ENCODE results near the gene STRN.
"Not testable (repeated sequence)": the region's sequence is repeated elsewhere in the genome, so short reads cannot be mapped to it uniquely, and the experiment has no call there.

The STRN gene, protein sequence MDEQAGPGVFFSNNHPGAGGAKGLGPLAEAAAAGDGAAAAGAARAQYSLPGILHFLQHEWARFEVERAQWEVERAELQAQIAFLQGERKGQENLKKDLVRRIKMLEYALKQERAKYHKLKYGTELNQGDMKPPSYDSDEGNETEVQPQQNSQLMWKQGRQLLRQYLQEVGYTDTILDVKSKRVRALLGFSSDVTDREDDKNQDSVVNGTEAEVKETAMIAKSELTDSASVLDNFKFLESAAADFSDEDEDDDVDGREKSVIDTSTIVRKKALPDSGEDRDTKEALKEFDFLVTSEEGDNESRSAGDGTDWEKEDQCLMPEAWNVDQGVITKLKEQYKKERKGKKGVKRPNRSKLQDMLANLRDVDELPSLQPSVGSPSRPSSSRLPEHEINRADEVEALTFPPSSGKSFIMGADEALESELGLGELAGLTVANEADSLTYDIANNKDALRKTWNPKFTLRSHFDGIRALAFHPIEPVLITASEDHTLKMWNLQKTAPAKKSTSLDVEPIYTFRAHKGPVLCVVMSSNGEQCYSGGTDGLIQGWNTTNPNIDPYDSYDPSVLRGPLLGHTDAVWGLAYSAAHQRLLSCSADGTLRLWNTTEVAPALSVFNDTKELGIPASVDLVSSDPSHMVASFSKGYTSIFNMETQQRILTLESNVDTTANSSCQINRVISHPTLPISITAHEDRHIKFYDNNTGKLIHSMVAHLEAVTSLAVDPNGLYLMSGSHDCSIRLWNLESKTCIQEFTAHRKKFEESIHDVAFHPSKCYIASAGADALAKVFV

DNA sequence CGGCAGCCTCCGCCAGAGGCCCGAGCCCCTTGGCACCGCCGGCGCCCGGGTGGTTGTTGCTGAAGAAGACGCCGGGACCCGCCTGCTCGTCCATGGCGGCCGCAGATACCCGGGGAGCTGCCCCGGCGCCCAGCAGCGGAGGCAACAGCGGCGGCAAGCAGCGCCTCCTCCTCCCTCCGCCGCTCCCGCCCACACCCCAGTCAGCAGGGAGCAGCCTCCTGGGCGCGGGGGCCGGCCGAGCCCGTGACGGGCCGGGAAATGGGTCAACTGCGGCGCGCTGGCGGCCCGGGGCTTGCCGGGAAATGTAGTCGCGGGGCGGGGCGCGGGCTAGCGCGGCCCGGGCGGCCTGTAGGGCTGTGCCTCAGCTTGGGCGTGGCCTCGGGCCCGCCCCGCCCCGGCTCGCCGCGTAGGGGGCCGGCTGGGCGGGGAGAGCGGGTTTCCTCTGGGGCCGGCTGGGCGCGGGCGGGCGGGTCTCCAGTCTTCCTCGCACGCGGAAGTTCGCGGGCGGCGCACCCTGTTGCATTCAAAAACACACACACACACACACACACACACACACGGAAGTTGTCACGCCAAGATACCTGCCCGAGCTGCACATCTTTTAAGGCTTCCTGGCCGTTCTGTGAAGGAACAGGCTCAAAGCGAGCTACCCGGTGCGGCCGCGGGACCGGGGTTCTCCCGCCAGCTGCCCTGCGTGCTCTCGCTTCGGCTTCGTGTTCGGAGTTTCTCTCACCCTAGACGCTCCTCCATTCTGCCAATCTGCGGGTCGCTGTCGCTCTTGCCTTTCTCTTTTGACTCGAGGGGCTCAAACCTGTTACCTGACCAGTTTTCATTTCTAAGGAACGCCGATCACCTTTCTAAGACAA is at the start of gene STRN:
STRN (minus strand) TSS at position 167 of the 866 bp plus-strand sequence; CDS start at position 94, 73 bp downstream.
- Mint-ChIP-seq H3K27me3 (no peaks in the 10 kb centered on the region), H3K4me3 (peak within 1 kb of the TSS; percentile 95 to 96), H3K9me3 (no peaks in the 10 kb centered on the region), H3K4me1 (peaks cover 57% of the 10 kb centered on the region), H3K27ac (peak within 1 kb of the TSS; percentile 97 to 100)
- ATAC-seq (peak; percentile 96), DNase-seq (peak; percentile 98 to 99)

DNA sequence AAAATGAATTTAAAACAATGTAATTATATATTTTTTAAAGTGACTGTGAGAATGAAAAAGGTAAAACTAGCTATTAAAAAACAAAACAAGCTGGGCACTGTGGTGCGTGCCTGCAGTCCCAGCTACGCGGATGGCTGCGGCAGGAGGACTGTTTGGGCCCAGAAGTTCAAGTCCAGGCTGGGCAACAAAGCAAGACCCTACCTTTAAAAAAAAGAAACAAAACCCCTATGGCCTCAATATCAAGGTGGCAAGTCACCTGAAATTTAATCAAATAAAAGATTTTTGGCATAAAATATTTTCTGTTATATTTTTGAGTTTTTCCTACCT is 46.9 kb upstream of the STRN start:
- H3K27me3 Mint-ChIP-seq: no peaks in the 10 kb centered on the region
- no peak overlapping the region for H3K4me3 Mint-ChIP-seq
- no peak overlapping the region for H3K27ac Mint-ChIP-seq
- no peaks in the 10 kb centered on the region for H3K9me3 Mint-ChIP-seq
- ATAC-seq (no peak), DNase-seq (no peak)
- H3K4me1 Mint-ChIP-seq: peaks cover 16% of the 10 kb centered on the region

DNA sequence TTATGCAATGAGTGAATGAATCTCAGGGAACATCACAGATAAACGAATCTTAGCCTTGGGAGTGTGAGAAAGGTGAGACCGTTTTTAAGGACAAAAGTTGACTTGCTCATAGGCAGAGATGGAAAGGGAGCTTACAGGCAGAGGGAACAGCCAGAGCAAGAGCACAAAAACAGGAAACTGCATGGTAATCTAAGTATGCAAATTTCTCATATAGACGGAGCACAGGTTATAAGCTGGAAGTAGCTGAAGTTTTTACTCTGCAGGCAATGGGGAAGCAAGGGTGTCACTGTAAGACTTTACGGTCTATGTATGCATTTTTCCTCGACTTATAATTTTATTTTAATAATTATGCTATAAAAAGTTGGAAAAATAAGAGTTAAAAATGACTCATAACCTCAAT is 44.8 kb upstream of the STRN start:
- DNase-seq (no peak), ATAC-seq (no peak)
- Mint-ChIP-seq H3K9me3 (no peaks in the 10 kb centered on the region), H3K4me3 (no peak overlapping the region), H3K4me1 (peaks cover 16% of the 10 kb centered on the region), H3K27ac (no peak overlapping the region), H3K27me3 (no peaks in the 10 kb centered on the region)

DNA sequence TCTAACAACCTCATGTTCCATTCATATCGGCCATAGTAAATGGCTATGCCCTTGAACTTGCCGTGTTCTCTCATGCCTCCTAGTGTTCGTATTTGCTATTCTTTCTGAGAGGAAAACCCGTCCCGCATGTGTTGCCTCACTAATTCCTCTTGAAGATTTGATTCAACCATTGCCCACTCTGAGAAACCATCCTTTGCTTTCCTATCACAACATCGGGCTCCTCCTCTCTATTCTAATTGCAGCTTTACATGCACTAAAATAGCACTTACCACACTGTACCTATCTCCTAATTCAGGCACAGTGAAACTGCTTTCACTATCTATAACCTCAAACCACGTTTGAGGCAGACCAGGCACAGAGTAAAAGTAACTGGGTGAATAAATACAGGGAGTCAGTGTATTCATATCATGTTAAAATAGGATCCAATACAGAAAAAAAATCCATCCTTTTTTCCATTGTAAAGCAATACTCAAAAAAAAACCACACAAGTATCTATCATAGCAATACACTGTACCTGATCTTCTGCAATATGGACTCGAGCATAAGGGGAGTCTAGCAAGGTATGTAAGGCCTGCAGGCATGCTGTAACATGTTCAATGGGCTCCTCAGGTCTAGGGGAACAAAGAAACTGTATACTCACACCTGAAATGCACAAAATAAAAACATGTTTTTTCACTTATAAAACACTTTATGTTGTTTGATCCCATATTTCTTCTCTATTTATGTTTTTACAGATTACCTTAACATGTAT is 39.0 kb upstream of the STRN start:
- H3K4me3 Mint-ChIP-seq: peak overlapping the region; percentile 32 to 54
- peak overlapping the region in 1 of 2 donors; percentile 70 for H3K27ac Mint-ChIP-seq
- peak; percentile 14 to 20 for DNase-seq
- H3K27me3 Mint-ChIP-seq: no peaks in the 10 kb centered on the region
- peak; percentile 98 for ATAC-seq
- H3K4me1 Mint-ChIP-seq: peaks cover 11% of the 10 kb centered on the region
- no peaks in the 10 kb centered on the region for H3K9me3 Mint-ChIP-seq

DNA sequence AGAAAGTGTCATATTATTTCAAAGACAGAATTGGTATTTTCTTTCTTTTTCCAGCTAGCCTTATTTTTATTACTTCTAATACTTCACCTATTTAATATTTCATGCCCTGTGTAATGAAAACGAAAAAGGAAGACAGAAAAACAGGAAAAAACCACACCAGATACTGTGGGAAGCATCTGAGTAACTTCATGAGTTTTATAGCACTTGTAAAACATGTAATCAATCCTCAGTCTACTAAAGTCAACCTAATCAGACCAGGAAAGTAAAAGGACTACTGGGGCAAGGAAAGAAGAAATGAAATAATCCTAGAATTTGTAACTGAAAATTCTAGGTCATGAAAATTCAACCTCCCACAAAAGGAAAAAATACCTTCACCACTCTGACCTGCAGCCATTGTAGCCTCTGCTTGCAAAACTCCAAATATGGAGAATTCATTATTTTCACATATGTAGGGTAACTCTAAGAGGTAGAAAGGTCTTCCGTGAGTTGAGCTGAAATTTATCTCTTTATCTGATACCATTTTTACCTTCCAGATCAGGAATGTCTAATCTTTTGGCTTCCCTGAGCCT is 34.7 kb upstream of the STRN start:
- no peaks in the 10 kb centered on the region for H3K9me3 Mint-ChIP-seq
- no peak overlapping the region for H3K27ac Mint-ChIP-seq
- H3K4me1 Mint-ChIP-seq: peaks cover 11% of the 10 kb centered on the region
- H3K4me3 Mint-ChIP-seq: no peak overlapping the region
- no peaks in the 10 kb centered on the region for H3K27me3 Mint-ChIP-seq
- ATAC-seq (no peak), DNase-seq (no peak)

DNA sequence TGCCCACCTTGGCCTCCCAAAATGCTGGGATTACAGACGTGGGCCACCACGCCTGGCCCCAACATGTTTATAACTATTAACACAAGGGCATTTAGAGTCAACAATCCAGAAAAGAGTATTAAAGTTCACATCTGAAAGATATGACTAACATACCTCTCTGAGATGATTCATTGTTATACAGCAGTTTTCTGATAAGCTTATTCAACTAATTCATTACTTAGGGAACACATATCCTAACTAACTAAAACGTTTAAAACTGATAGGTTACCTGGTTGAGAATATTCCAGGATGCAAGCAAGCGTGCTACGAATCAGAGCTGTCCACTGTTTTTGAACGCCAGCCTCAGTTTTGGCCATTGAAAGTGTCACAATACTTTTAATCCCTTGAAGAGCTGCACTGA is 34.0 kb upstream of the STRN start:
- Mint-ChIP-seq H3K27ac (no peak overlapping the region), H3K9me3 (no peaks in the 10 kb centered on the region), H3K4me1 (peaks cover 8% of the 10 kb centered on the region), H3K27me3 (no peaks in the 10 kb centered on the region), H3K4me3 (no peak overlapping the region)
- DNase-seq (no peak), ATAC-seq (no peak)

DNA sequence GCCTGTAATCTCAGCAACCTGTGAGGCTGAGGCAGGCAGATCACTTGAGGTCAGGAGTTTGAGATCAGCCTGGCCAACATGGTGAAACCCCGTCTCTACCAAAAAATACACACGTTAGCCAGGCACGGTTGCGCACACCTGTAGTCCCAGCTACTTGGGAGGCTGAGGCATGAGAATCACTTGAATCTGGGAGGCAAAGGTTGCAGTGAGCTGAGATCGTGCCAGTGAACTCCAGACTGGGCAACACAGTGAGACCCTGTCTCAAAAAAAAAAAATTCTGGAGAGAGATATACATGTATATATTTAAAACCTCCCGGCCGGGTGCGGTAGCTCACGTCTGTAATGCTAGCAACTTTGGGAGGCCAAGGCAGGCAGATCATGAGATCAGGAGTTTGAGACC is 33.1 kb upstream of the STRN start:
- not testable (repeated sequence) for H3K9me3 Mint-ChIP-seq, DNase-seq, H3K4me3 Mint-ChIP-seq, H3K27me3 Mint-ChIP-seq, H3K4me1 Mint-ChIP-seq, ATAC-seq
- peak overlapping the region in 1 of 2 donors; percentile 64 for H3K27ac Mint-ChIP-seq

DNA sequence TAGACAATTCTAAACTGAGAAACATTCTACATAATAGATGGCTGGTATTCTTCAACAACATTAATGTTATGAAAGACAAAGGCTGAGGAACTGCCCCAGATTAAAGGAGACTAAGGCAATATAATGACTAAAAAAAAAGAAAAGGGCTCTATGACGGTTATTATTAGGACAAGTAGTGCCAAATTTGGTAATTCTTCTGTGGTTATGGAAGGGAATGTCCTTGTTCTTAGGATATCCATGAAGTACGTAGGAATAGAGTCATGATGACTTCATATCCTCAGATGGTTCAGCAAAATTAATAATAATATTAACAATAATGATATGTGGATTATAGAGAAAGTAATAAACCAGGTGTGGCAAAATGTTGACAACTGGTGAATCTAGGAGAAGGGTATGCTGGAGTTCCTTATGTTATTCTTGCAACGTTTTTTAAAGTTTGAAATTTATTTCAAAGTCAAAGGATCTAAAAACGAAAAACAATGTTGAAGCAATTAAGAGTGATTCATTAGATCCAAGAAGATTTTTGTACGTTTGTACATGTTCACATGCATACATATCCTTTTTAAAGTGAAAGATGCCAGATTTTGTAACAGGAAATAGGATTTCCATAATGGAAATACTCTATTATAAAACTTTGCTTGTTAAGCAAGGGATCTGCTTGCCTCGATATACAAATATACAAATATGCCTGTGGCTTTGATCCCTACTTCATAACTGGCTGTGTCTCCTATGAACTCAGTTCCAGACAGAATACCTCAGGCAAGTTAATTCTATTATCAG is 27.7 kb upstream of the STRN start:
- no peaks in the 10 kb centered on the region for H3K4me1 Mint-ChIP-seq
- no peak for ATAC-seq
- no peaks in the 10 kb centered on the region for H3K9me3 Mint-ChIP-seq
- no peak for DNase-seq
- no peaks in the 10 kb centered on the region for H3K27me3 Mint-ChIP-seq
- no peak overlapping the region for H3K4me3 Mint-ChIP-seq
- no peak overlapping the region for H3K27ac Mint-ChIP-seq

DNA sequence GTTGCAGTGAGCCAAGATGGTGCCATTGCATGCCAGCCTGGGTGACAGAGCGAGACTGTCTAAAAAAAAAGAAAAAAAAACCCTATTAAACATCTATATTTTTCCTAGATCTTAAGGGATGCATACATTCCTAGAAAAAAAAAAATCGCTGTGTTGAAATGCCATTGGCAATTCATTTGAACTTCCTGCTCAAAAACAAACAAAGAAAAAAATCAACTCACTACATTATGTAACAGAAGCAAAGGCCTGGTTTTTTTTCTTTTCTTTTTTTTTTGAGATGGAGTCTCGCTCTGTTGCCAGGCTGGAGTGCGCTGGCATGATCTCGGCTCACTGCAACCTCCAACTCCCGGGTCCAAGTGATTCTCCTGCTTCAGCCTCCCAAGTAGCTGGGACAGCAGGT is 21.7 kb upstream of the STRN start:
- Mint-ChIP-seq H3K27me3 (no peaks in the 10 kb centered on the region), H3K9me3 (no peaks in the 10 kb centered on the region), H3K27ac (no peak overlapping the region), H3K4me3 (no peak overlapping the region), H3K4me1 (no peaks in the 10 kb centered on the region)
- DNase-seq (no peak), ATAC-seq (no peak)

DNA sequence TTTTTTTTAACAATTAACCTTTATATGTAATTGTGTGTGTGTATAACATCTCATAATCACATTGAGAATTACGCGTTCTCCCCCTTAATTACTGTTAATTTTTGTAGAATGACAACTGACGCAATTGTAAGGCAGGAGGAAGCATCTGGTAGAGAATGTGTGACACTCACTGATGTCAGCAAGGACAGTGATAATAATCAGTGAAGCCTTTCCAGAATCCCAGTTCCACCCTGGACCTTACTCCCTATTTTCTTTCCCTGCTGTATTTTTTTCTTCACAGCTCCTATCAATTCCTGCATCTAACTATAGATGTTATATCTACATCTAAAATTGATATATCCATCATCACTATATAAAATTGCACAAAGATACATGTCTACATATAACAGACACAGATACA is 16.1 kb upstream of the STRN start:
- Mint-ChIP-seq H3K27ac (no peak overlapping the region), H3K4me1 (no peaks in the 10 kb centered on the region), H3K27me3 (no peaks in the 10 kb centered on the region), H3K9me3 (no peaks in the 10 kb centered on the region), H3K4me3 (no peak overlapping the region)
- ATAC-seq: no peak
- DNase-seq: no peak

DNA sequence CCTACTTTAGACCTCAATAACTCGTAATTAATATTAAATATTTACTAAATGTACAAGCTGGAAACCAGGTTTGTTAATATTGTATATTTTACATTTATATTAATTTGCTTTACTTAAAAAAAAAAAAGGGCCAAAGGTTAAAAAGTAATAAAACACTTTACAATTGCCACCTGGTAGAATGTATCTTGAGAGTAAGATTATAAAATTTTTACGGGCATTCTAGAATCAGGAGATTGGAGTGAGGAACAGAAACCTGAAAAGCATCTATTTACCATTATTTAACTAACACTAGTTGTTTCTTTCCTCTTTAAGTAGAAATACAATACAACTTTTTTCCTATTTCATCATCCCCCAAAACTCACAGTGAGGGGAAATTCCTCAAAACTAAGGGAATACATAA is 15.6 kb upstream of the STRN start:
- DNase-seq: no peak
- ATAC-seq: no peak
- Mint-ChIP-seq H3K9me3 (no peaks in the 10 kb centered on the region), H3K27ac (no peak overlapping the region), H3K4me1 (no peaks in the 10 kb centered on the region), H3K27me3 (no peaks in the 10 kb centered on the region), H3K4me3 (no peak overlapping the region)

DNA sequence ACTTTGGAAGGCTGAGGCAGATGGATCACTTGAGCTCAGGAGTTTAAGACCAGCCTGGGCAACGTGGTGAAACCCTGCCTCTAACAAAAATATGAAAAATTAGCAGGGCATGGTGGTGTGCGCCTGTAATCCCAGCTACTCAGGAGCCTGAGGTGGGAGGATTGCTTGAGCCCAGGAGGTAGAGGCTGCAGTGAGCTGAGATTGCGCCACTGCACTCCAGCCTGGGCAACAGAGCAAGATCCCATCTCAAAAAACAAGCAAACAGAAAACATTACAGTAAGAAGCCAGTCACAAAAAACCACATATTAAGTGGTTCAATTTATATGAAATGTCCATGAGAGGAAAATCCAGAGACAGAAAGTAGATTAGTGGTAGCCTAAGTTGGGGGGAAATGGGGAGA is 12.7 kb upstream of the STRN start:
- not testable (repeated sequence) for H3K27ac Mint-ChIP-seq, DNase-seq, ATAC-seq, H3K27me3 Mint-ChIP-seq, H3K9me3 Mint-ChIP-seq, H3K4me1 Mint-ChIP-seq, H3K4me3 Mint-ChIP-seq

DNA sequence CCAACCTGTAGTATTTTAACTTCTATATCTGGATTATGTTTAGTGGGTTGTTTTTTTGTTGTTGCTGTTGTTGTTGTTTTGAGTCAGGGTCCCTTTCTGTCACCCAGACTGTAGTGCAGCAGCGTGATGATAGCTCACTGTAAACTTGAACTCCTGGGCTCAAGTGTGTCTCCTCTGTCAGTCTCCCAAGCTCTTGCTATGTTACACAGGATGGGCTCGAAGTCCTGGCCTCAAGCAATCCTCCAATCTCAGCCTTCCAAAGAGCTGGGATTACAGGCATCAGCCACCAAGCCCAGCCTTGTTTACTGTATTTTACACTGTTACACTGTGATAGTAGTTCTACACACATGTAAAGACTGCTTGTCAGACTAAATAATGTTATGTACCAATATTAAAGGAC is 9.7 kb upstream of the STRN start:
- no peaks in the 10 kb centered on the region for H3K9me3 Mint-ChIP-seq
- H3K4me1 Mint-ChIP-seq: no peaks in the 10 kb centered on the region
- no peak overlapping the region for H3K4me3 Mint-ChIP-seq
- no peaks in the 10 kb centered on the region for H3K27me3 Mint-ChIP-seq
- H3K27ac Mint-ChIP-seq: no peak overlapping the region
- DNase-seq: no peak
- ATAC-seq: no peak

DNA sequence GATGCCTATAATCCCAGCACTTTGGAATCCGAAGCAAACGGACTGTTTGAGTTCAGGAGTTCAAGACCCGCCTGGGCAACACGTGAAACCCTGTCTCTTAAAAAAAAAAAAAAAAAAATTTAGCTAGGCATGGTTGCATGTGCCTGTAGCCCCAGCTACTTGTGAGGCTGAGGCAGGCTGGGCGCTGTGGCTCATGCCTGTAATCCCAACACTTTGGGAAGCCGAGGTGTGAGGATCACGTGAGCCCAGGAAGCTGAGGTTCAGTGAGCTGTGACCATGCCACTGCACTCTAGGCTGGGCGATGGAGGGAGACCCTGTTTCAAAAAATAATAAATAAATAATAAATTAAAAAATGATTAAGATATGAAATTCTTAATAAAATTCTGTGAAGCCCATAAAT is 9.0 kb upstream of the STRN start:
- H3K4me1 Mint-ChIP-seq: no peaks in the 10 kb centered on the region
- ATAC-seq: no peak

More for the DNA sequence above, 9.0 kb upstream of the STRN start:
- H3K9me3 Mint-ChIP-seq: no peaks in the 10 kb centered on the region
- no peak overlapping the region for H3K4me3 Mint-ChIP-seq
- no peaks in the 10 kb centered on the region for H3K27me3 Mint-ChIP-seq
- no peak for DNase-seq
- H3K27ac Mint-ChIP-seq: no peak overlapping the region
